ENCODE results near the gene TPRG1L.

DNA sequence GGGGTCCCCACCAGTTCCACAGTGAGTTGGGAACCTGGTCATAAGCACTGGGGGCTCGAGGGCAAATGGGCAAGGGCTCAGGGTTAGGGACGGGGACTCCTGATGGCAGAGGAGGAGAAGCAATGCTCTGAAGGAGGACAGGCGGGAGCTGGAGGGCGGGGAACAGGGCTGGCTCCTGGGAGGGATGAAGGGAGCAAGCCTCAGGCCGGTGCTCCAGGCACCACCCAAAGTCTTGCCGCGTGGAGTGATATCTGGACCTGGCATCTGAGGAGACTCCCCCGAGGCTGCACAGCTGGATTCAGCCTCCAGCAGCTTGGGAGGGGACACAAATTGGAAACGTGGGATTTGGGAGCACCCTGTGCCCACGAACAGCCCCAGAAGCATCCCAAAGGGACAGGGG lies 24.5 kb upstream of the TPRG1L start:
- TF ChIP-seq EZH2 (IDR thresholded peaks at IDR 0.05; ENCODE audit: borderline replicate concordance, low read depth, low read length, severe bottlenecking) (no peak), CTCF (IDR thresholded peaks at IDR 0.05; ENCODE audit: borderline replicate concordance, extremely low read depth, low read length, poor library complexity, severe bottlenecking) (no peak)

All from DND-41 (cell line).